Right hindlimb (tissue), 1 donor: ENCODE measurements around the gene RUSF1.
A peak's percentile ranks its signal among the peaks of the same experiment; 100 is the strongest.

Experiments used
- DNase-seq: peaks from one replicate; pipeline ENCODE4 v3.0.0-alpha.2; 2018

RUSF1 gene

DNA sequence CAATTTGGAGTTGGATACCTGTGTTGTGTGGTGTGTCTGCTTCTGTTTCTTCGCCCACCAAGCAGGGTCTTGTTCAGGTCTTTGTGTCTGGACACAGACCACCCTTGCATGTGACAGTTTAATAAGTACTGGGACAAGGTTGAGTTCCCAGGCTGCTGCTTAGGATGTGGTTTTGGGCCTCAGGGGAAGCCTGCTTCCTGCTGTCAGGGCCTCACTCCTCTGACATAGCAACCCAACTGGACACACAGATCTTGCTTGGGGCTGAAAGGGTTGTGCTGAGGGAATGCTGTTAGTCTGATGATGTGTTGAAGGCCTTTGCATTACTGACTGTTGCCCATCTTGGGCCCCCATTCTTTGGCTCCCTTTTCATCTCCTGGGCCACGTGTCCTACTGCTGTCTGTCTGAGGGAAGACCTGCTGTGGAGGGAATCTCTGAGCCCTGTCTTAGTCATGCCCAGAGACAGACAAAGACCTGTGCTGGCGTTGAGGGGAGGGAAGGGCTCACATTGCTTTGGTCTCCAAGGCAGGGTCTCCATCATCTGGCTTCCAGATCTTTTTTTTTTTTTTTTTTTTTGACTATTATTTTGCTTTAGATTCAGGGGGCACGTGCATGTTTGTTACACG lies 40.9 kb downstream of the RUSF1 start:
- no peak for DNase-seq

DNA sequence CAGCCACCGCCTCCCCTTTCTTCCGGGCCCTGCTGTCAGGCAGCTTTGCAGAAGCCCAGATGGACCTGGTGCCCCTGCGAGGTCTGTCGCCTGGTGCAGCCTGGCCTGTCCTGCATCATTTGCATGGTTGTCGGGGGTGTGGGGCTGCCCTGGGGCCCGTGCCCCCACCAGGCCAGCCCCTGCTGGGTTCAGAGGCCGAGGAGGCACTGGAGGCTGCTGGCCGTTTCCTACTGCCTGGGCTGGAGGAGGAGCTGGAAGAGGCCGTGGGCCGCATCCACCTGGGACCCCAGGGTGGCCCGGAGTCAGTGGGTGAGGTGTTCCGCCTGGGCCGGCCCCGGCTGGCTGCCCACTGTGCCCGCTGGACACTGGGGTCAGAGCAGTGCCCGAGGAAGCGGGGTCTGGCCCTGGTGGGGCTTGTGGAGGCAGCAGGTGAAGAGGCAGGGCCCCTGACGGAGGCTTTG lies 41.8 kb downstream of the RUSF1 start:
- no peak for DNase-seq

DNA sequence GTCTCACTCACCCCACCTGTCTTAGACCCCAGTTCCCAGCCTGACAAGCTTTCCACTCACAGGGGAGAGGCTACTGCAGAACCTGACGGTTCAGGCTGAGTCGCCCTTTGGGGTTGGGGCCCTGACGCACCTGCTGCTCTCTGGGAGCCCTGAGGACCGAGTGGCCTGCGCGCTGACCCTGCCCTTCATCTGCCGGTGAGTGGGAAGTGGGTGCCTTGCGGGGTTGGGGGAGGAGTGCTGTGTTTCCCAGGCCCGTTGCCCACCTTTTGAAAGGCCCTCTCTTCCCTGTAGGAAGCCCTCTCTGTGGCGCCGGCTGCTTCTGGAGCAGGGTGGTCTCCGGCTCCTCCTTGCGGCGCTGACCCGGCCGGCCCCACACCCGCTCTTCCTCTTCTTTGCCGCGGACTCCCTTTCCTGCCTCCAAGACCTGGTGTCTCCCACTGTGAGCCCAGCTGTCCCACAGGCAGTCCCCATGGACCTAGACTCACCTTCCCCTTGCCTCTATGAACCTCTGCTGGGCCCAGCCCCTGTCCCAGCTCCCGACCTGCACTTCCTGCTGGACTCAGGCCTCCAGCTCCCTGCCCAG lies 42.3 kb downstream of the RUSF1 start:
- DNase-seq, result no peak

DNA sequence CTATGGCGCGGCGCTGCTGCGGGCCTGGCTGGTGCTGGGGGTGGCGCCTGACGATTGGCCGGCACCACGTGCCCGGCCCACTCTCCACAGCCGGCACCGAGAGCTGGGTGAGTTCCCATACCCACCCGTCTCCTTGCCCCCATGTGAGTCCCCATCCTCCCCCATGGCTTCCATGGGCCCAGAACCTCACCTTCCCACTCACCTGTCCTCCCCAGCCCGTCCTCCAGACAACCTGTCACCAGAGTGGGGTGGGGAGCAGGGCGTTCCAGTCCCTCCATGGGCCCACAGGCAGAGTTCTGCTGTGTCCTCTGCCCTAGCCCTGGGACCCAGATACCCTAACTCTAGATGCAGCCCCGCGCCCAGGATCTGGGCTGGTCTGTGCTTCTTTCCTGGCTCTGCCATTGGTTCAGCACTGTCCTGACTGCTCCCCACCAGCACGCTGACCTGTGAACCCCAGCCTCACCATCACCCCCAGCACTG lies 43.4 kb downstream of the RUSF1 start:
- DNase-seq, result peak; percentile 15

DNA sequence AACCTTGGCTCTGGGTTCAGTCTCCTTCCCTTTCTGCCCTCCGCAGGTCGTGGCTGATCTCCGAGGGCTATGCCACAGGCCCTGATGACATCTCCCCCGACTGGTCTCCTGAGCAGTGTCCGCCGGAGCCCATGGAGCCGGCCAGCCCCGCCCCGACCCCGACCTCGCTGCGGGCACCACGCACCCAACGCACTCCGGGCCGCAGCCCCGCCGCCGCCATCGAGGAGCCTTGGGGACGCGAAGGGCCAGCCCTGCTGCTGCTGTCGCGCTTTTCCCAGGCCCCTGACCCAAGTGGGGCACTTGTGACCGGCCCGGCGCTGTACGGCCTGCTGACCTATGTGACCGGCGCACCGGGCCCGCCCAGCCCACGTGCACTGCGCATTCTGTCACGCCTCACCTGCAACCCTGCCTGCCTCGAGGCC lies 43.8 kb downstream of the RUSF1 start:
- peak; percentile 24 for DNase-seq

DNA sequence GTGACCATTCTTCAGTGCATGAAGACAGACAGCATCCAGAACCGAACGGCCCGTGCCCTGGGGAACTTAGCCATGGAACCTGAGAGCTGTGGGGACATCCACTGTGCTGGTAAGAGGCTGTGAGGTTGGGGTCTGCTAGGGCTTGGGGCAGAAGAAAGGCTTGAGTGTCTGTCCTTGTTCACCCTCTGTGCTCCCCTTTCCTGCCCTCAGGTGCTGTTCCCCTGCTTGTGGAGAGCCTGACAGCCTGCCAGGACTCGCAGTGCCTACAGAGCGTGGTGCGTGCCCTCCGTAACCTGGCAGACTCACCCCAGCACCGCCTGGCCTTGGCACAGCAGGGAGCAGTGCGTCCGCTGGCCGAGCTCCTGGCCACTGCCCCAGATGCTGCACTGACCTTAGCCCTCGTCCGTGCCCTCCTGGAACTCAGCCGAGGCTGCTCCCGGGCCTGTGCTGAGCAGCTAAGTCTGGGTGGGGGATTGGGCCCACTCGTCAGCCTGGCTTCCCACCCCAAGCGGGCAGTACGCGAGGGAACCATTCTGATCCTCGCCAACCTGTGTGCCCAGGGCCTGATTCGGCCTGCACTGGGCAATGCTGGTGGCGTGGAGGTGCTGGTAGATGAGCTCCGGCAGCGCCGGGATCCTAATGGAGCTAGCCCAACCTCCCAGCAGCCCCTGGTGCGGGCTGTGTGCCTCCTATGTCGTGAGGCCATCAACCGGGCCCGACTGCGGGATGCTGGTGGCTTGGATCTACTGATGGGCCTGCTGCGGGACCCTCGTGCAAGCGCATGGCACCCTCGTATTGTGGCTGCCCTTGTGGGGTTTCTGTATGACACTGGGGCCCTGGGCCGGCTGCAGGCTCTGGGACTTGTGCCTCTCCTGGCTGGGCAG lies 46.0 kb downstream of the RUSF1 start:
- DNase-seq, result peak; percentile 24

DNA sequence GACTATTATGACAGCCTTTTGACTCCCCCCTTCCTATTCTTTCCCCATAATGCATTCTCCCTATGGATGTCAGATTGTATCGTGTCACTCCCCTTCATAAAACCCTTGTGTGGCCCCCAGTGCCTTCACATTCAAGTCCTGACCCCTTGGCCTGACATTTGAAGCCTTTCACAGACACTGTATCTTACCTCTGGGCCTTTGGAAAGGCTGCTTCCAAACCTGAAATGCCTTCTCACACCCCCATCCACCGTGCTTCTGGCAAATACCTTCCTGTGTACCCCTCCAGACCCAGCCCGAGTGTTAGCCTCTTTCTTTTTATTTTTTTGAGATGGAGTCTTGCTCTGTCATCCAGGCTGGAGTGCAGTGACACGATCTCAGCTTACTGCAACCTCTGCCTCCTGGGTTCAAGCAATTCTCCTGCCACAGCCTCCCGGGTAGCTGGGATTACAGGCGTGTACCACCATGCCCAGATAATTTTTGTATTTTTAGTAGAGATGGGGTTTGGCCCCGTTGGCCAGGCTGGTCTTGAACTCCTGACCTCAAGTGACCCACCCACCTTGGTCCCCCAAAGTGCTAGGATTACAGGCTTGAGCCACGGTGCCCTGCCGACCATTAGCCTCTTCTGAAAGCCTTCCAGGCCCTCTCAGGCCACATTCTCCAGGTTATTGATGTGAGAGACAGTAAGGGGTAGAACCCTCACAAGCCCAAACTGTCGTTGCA lies 46.8 kb downstream of the RUSF1 start:
- peak; percentile 16 for DNase-seq

DNA sequence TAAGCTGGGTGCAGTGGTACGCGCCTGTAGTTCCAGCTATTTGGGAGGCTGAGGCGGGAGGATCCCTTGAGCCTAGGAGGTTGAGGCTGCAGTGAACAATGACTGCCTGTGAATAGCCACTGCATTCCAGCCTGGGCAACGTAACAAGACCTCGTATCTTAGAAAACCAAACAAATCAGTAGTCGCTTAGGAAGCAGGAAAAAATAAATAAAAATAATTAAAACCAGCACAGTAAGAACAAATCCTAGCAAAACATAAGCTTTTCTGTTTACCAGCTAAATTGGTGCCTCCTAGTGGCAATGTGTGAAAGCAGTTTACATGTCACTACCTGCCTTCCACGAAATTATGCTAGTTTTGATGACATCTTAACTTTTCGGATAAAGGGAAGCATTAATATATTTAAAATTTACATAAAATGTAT lies 47.6 kb downstream of the RUSF1 start:
- peak; percentile 26 for DNase-seq

DNA sequence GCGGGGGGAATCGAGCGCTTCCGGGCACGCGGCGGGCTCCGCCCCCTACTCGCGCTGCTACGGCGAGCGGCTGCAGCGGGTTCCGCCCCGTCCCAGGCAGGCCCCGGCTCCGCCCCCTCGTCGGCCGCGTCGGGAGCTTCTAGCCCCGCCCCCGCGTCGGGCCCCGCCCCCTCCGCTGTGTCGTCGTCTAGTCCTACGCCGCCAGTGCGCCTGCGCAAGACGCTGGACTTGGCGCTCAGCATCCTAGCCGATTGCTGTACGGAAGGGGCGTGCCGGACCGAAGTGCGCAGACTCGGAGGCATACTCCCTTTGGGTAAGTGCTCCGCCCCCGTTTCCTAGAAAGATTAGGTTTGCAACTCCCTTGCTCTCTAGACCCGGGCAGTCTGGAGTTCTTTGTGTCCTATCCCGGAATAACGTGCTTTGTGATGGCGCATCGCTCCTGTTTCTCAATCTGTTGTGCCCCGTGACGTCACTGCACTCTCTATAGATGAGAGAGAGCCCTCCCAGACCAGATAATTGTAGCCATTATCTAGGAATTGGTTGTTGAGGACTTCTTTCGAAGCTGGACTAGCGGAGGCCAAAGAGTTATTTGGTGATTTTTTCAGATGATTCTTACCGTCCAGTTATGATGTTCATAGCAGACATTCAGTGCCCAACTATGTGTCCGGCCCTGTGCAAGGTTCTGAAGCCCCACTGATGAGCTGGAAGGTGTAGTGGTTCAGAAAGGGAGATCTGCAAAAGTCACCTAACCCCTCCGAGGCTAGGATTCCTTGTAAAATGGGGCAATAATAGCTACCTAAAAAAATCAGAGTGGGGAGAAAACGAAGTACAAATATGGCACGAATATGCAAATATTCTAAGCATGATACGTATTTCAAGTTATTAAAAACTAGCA lies 48.3 kb downstream of the RUSF1 start:
- peak; percentile 100 for DNase-seq

DNA sequence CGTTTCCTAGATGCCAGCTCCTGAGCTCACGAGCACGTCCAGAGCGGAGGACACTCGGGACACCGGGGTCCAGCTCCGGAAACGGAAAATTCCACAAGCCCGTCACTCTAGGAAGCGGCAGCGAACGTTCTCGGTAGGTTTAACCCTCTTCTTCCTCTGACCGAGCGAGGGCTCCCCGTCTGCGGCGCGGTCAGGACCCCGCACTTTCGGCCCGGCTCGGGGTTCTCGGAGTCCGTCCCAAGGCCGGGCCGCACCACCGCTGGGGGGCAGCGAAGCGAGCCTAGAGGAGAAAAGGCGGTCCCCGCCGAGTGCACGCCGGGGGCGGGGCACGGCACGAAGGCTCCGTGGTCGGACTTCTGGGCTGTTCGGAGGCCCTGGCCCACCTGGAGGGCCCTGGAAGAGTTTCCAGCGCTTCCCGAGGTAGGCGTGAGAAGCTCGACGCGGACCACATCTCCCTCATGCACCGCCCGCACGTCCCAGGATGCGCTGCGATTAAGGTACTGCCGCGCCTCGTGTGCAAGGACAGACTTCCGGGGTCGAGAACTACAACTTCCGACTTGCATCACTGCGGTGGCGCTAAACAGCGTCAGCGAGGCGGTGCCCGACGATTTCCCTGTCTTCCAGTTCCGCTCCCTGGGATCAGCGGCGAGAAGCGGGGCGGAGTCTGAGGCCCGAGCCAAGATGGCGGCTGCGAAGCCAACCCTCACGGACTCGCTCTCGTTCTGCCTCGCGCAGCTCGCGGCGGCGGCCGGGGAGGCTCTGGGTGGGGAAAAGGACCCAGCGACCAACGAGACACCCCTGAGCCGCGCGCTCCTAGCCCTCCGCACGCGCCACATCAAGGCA lies 49.1 kb downstream of the RUSF1 start, which contains the start of gene ARMC5:
TSS of gene ARMC5 (plus strand) at position 658 of the 843 bp plus-strand sequence. CDS start at position 682, 24 bp downstream.
- DNase-seq, result peak; percentile 98

DNA sequence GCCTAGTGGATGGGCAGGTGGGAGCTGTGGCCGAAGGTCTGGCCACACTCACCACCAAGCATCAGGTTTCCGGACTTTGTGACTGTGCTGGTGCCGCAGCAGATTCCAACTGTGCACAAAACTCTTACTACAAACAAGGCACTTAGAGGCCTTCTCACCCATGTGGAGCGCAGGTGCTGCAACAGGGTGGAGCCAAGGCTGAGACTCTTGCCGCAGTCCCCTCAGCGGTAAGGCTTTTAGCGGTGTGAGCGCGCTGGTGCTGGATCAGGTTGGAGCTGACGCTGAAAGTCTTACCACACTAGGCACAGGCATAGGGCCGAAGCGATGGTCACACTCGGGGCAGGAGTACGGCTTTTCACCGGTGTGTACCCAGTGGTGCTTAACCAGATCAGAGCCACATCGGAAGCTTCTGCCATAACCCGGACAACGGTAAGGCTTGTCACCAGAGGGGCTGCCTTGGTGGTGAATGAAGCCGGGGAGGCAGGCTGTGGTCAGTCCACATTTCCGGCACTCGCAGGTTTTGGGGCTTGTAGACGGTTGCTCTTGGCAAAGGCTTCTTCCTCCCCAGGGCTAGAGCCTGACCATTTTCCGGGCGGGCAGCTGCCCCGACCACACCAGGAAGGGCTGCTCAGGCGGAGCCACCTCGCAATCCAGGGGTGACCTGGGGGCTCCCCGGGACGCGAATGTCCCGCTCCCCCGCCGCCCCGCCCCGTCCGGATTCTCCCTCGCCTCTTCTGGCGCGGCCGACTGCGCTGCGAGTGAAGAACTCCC lies 49.9 kb downstream of the RUSF1 start:
- DNase-seq, result peak; percentile 67

DNA sequence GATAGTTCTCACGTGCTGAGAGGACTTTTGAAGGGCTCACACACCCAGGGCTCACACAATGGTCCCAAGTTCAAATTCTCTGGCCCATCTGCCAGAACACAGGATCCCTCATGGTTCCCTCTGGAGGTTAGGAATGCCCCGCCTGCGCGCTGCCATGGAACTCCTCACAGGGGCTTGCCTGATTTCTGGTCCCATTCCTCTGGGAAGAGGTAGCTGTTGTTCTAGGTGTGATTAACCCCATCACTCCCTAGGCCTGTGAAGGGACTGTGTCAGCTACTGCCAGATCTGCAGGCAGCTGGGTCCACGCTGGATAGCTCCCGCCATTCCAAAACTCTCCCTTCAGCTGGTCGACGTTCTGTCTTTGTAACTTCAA lies 51.2 kb downstream of the RUSF1 start:
- no peak for DNase-seq

DNA sequence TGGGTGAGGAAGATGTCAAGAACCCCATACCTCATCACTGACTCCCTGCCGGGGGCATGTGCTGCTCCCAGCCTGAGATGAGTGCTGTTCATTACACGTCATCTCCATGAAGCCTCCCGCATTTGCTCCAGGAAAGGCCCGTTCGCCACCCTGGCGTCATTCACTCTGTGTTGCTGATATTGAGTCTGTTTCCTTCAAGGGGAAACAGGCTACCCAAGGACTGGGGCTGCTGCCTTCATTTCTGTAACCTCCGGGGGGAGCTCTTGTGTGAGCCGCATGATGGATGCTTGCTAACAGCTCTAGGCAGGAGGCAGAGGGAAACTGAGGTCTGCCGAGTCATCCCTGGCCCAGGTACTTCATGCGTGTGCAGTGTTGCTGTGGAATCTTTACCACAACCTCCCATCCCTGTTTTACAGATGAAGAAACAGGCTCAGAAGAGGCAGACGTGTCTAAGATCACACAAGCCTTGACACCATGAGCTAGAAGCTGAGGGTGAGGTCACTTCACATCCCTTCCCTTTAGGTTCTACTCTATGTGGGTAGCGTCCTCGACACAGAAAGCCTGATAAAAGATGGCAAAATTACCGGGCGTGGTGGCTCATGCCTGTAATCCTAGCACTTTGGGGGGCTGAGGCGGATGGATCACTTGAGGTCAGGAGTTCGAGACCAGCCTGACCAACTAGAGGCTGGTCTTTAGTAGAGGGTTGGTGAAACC lies 52.4 kb downstream of the RUSF1 start:
- no peak for DNase-seq

DNA sequence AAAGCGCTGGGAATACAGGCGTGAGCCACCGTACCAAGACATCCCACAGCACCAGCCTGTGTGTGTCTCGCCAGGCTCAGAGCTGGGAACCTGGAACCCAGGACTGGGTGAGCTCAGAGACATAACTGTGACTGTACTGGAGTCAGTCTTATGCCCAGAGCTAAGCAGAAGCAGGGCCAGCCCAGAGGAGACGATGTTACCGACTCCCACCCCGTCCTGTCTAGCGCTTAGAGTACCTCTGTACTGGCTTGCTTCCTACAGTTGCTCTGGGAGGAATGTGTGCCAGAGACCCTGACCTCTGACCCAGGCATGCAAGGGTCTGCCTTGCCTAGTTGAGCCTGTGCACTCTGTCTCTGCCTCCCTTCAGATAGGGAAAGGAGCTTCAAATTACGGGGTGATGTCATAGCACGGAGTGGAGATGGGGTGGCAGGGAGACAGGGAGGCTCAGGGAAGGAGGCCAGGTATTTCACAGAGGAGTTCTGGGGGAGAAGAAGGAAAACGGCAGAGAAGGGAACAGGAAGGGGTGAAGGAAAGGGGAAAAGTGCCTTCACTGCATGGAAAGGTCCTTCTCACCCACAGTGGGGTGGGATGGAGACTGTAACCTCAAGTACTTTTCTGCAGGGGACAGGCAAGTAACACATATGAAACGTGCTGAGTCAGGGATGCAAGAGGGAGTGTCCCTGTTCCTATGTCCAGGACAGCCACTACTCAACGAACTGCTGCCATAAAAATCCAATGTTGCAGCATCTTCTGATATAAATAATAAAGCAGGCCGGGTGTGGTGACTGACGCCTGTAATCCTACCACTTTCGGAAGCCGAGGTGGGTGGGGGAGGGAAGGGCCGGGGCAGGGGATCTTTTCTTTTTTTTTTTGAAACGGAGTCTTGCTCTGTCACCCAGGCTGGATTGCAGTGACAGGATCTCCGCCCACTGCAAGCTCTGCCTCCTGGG lies 54.7 kb downstream of the RUSF1 start:
- DNase-seq, result no peak

DNA sequence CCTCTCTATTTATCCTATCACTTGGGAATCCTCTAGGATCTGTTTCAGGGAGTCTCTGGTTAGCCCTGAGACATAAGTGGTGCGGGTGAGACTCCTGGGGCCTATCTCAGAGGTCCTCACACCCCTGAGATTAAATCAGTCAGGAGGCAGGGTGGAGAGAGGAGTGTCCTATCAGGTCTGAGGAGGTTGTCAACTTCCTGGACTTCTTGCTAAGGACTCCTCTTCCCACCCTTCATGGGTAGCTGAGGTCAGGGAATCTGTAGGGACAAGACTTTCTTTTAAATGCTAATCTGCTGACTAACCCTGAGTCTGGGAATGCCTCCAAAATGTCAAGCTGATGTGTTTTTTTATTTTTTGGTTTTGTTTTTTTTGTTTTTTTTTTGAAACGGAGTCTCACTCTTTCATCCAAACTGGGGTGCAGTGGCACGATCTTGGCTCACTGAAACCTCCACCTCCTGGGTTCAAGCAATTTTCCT lies 55.5 kb downstream of the RUSF1 start:
- DNase-seq, result no peak

DNA sequence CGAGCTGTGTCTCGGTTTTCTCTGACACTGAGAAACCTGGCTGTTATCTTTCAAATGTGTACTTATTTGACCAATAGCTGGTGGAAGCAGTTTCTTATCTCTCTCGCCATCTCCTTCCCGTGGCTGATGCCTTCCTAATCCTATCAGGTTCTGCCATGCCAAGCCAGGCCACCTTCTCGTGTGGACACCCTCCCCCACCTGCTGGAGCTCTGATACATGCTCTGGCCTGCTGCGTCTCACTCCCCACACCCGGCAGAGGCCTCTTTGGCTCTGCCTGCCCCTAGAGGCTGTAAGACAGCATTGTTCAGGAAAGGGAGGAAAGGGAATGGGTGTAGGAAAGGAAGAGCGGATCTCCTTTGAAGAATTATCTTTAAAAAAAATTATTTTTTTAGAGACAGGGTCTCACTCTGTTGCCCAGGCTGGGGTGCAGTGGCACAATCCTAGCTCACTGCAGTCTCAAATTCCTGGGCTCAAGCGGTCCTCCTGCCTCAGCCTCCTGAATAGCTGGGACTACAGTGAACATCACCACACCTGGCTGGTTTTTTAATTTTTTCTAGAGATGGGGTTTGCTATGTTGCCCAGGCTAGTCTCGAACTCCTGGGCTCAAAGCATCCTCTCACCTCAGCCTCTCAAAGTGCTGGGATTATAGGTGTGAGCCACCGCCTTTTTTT lies 56.4 kb downstream of the RUSF1 start:
- DNase-seq, result no peak

DNA sequence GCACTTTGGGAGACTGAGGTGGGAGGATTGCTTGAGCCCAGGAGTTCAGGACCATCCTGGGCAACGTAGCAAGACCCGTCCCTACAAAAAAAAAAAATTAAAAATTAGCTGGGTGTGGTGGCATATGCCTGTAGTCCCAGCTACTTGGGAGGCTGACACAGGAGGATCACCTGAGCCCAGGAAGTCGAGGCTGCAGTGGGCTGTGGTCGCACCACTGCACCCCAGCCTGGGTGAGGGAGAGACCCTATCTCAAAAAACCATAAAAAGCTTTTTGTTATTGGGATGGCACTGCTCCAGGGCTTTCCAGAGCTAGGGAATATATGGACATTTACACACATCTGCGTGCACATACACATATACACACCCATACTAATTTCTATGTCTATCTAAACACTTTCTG lies 57.0 kb downstream of the RUSF1 start:
- DNase-seq, result no peak
